B cell (primary cell): ENCODE measurements around the gene SOHLH2. TPM values are rescaled to one million over a fixed set of nuclear protein-coding genes. Genes with fewer than 3 reads are reported as not detected.

ENCODE experiments used
- ATAC-seq: fragments of 200-7000 bp; cut with Tn5 transposase; one replicate; pipeline ENCODE4 v1.10.0; 2021; ENCODE audit warnings: low read depth, mild to moderate bottlenecking, moderate number of reproducible peaks, moderate library complexity
- CTCF ChIA-PET: fragments of 350-600 bp; sonication (Branson Sonifier 250); formaldehyde crosslinking; loops from one replicate; lab custom pipeline; 2021; ENCODE audit warnings: antibody characterized with exemption, inconsistent platforms; lab: Charles Lee
- POLR2A ChIA-PET: fragments of 350-600 bp; sonication (Branson Sonifier 250); formaldehyde crosslinking; loops from one replicate; lab custom pipeline; 2021; ENCODE audit warnings: antibody characterized with exemption; lab: Charles Lee
- DNase-seq: peaks from one replicate; pipeline ENCODE4 v3.0.0; 2013
- H2AFZ ChIP-seq: 2 replicates; pipeline ENCODE4 v1.6.1; 2012; ENCODE audit warnings: mild to moderate bottlenecking, low read depth, low read length; ENCODE audit not compliant: insufficient read depth, poor library complexity, severe bottlenecking
- H3K27ac ChIP-seq, 2 donors: 1 replicate in 1 of 2; 2 replicates in 1 of 2; pipeline ENCODE4 v1.5.1; 2012 to 2013; ENCODE audit warnings: low read length in 2 of 2, mild to moderate bottlenecking in 2 of 2, moderate library complexity in 1 of 2
- H3K27me3 ChIP-seq, 4 experiments: fragments of 200-600 bp in 1 of 4; sonication (generic) in 1 of 4; replicated peaks in 1 of 4; 1 replicate in 2 of 4; 2 replicates in 2 of 4; pipeline versions ENCODE4 v1.6.1 to v1.7.0; 2013 to 2016; ENCODE audit warnings: low read length in 3 of 4, mild to moderate bottlenecking in 2 of 4, mixed read lengths in 1 of 4, moderate library complexity in 1 of 4; ENCODE audit not compliant: insufficient read depth in 4 of 4, control insufficient read depth in 3 of 4; ENCODE audit errors: control extremely low read depth in 1 of 4
- H3K36me3 ChIP-seq, 2 experiments: replicated peaks in 1 of 2; 1 replicate in 1 of 2; 2 replicates in 1 of 2; pipeline versions ENCODE4 v1.6.1 to v1.7.1; 2013; ENCODE audit warnings: low read length in 1 of 2; ENCODE audit not compliant: insufficient read depth in 2 of 2, control insufficient read depth in 1 of 2; ENCODE audit errors: control extremely low read depth in 1 of 2, extremely low read depth in 1 of 2
- H3K4me1 ChIP-seq, 2 donors: fragments of 200-600 bp in 1 of 2; sonication (generic) in 1 of 2; 1 replicate in 1 of 2; 2 replicates in 1 of 2; pipeline versions ENCODE4 v1.5.1 to v1.6.1; 2013 to 2017; ENCODE audit warnings: low read length in 2 of 2; ENCODE audit not compliant: control insufficient read depth in 2 of 2, insufficient read depth in 2 of 2
- H3K4me2 ChIP-seq: replicated peaks from 2 replicates; pipeline ENCODE3; 2012; ENCODE audit warnings: mild to moderate bottlenecking, low read depth, low read length; ENCODE audit not compliant: poor library complexity, severe bottlenecking
- H3K4me3 ChIP-seq, 5 experiments: fragments of 200-600 bp in 1 of 5; sonication (generic) in 1 of 5; 1 replicate in 3 of 5; 2 replicates in 2 of 5; pipeline versions ENCODE4 v1.5.1 to v1.7.0; 2011 to 2016; ENCODE audit warnings: low read length in 4 of 5, mild to moderate bottlenecking in 4 of 5, low read depth in 2 of 5, control low read depth in 1 of 5, moderate library complexity in 1 of 5; ENCODE audit not compliant: insufficient read depth in 1 of 5; ENCODE audit errors: control extremely low read depth in 1 of 5, extremely low read depth in 1 of 5
- H3K79me2 ChIP-seq: fragments of 200-600 bp; sonication (generic); one replicate; pipeline ENCODE4 v1.6.0; 2016; ENCODE audit warnings: low read length; ENCODE audit not compliant: control insufficient read depth, insufficient read depth
- H3K9ac ChIP-seq: fragments of 200-600 bp; sonication (generic); 2 replicates; pipeline ENCODE4 v1.6.1; 2017; ENCODE audit warnings: mild to moderate bottlenecking, low read length, moderate library complexity
- H3K9me3 ChIP-seq, 3 donors: one replicate each; pipeline versions ENCODE4 v1.6.1 to v1.7.1; 2013; ENCODE audit warnings: low read length in 2 of 3; ENCODE audit not compliant: control insufficient read depth in 2 of 3, insufficient read depth in 1 of 3; ENCODE audit errors: control extremely low read depth in 1 of 3
- H4K20me1 ChIP-seq: 2 replicates; pipeline ENCODE4 v1.6.0; 2012; ENCODE audit warnings: mild to moderate bottlenecking, low read length; ENCODE audit not compliant: insufficient read depth, control insufficient read depth, poor library complexity, severe bottlenecking
- H3K27ac Mint-ChIP-seq: one replicate; pipeline ENCODE4 v1.8.0; 2021; ENCODE audit warnings: mixed read lengths
- H3K27me3 Mint-ChIP-seq: one replicate; pipeline ENCODE4 v1.8.0; 2021; ENCODE audit warnings: mixed read lengths
- H3K4me1 Mint-ChIP-seq: one replicate; pipeline ENCODE4 v1.8.0; 2021; ENCODE audit warnings: mixed read lengths
- H3K4me3 Mint-ChIP-seq: one replicate; pipeline ENCODE4 v1.8.0; 2021; ENCODE audit warnings: mixed read lengths
- H3K9me3 Mint-ChIP-seq: one replicate; pipeline ENCODE4 v1.8.0; 2022; ENCODE audit warnings: mixed read lengths; ENCODE audit not compliant: insufficient read depth
- CTCF ChIP-seq: fragments of 200-600 bp; IDR thresholded peaks from one replicate; pipeline ENCODE4 v1.8.0; 2022; ENCODE audit warnings: antibody characterized with exemption, mild to moderate bottlenecking
- EZH2 ChIP-seq: IDR thresholded peaks from 2 replicates; pipeline ENCODE4 v1.6.1; 2012; ENCODE audit warnings: borderline replicate concordance, low read depth, mild to moderate bottlenecking, moderate library complexity, low read length; ENCODE audit not compliant: insufficient read depth, poor library complexity, severe bottlenecking
- WGBS: methylation state at CpG from one replicate; pipeline ENCODE4 v1.1.5; 2013; ENCODE audit warnings: missing lambda C conversion rate; ENCODE audit not compliant: insufficient coverage; 5-methylcytosine and 5-hydroxymethylcytosine counted together
- intact Hi-C: fragments of 100-400 bp; cut with micrococcal nuclease; formaldehyde crosslinking; loops from one replicate; pipeline ENCODE4 v1.10.0; 2022
- polyA plus RNA-seq: library from polyadenylated mRNA; depleted of rRNA; stranded (reverse); fragments of >200 nt; gene quantifications from 2 replicates; pipeline ENCODE4 v1.2.3, GENCODE V29; 2012
- total RNA-seq, 2 donors: library from RNA; stranded (reverse); fragments of 120-200 nt in 1 of 2; gene quantifications; 1 replicate in 1 of 2; 2 replicates in 1 of 2; pipeline versions ENCODE4 v1.2.3 to v1.2.4, GENCODE V29; 2013 to 2022

Gene SOHLH2
- total and polyA plus RNA-seq, 2 donors (not counting 1 experiment from before 2014, with no cell fraction given): not detected

GRCh38 chr13:36248700-36249099, 34.3 kb upstream of the SOHLH2 start:
- intact Hi-C loops: no loop called here
- no peak for DNase-seq
- H3K4me1 Mint-ChIP-seq: no peaks in the 10 kb centered on the region
- Histone ChIP-seq H3K9me3 (no peaks in the 10 kb centered on the region), H3K79me2 (no peaks in the 10 kb centered on the region), H3K36me3 (no peaks in the 10 kb centered on the region), H2AFZ (no peak overlapping the region), H3K4me1 (no peaks in the 10 kb centered on the region), H4K20me1 (no peaks in the 10 kb centered on the region), H3K4me2 (no peak overlapping the region), H3K4me3 (no peak overlapping the region), H3K27me3 (no peaks in the 10 kb centered on the region), H3K9ac (no peak overlapping the region), H3K27ac (no peak overlapping the region)
- no peak overlapping the region for H3K27ac Mint-ChIP-seq
- no peaks in the 10 kb centered on the region for H3K27me3 Mint-ChIP-seq
- POLR2A ChIA-PET: no interaction called here
- CTCF ChIA-PET: no interaction called here
- ATAC-seq: no peak
- TF ChIP-seq CTCF (no peak), EZH2 (no peak)
- peaks cover 6% of the 10 kb centered on the region for H3K9me3 Mint-ChIP-seq
- H3K4me3 Mint-ChIP-seq: no peak overlapping the region

- peaks cover 6% of the 10 kb centered on the region for H3K9me3 Mint-ChIP-seq
- POLR2A ChIA-PET: no interaction called here
- Histone ChIP-seq H2AFZ (no peak overlapping the region), H3K9ac (no peak overlapping the region), H3K79me2 (no peaks in the 10 kb centered on the region), H3K4me2 (no peak overlapping the region), H3K36me3 (no peaks in the 10 kb centered on the region), H4K20me1 (no peaks in the 10 kb centered on the region), H3K27ac (no peak overlapping the region), H3K9me3 (no peaks in the 10 kb centered on the region), H3K4me3 (no peak overlapping the region), H3K4me1 (no peaks in the 10 kb centered on the region), H3K27me3 (no peaks in the 10 kb centered on the region)
- no peaks in the 10 kb centered on the region for H3K4me1 Mint-ChIP-seq
- TF ChIP-seq CTCF: no peak
- no peak for TF ChIP-seq EZH2
- H3K4me3 Mint-ChIP-seq: no peak overlapping the region
- CTCF ChIA-PET: no interaction called here
- H3K27me3 Mint-ChIP-seq: no peaks in the 10 kb centered on the region
- ATAC-seq (no peak), DNase-seq (no peak)
- 100% methylated on average over 1 of the region's 1 CpG for WGBS
- intact Hi-C loops: no loop called here
- no peak overlapping the region for H3K27ac Mint-ChIP-seq
These were observed 30.6 kb upstream of the SOHLH2 start for GRCh38 chr13:36244990-36245389.
